GM19025 (cell line): ENCODE measurements around the gene INSL3.
A peak's percentile ranks its signal among the peaks of the same experiment; 100 is the strongest.
"Not testable (repeated sequence)": the region's sequence is repeated elsewhere in the genome, so short reads cannot be mapped to it uniquely, and the experiment has no call there.

Experiments
- ATAC-seq: cut with Tn5 transposase; IDR thresholded peaks from one replicate; pipeline ENCODE4 v1.9.1; 2021; ENCODE audit warnings: mild to moderate bottlenecking, low read depth, moderate library complexity; ENCODE audit not compliant: unreplicated experiment

The INSL3 gene

GRCh38 chr19:17790059-17790780, 31.1 kb downstream of the INSL3 start:
- no peak for ATAC-seq

GRCh38 chr19:17788632-17789031, 32.7 kb downstream of the INSL3 start:
- ATAC-seq, result no peak

DNA sequence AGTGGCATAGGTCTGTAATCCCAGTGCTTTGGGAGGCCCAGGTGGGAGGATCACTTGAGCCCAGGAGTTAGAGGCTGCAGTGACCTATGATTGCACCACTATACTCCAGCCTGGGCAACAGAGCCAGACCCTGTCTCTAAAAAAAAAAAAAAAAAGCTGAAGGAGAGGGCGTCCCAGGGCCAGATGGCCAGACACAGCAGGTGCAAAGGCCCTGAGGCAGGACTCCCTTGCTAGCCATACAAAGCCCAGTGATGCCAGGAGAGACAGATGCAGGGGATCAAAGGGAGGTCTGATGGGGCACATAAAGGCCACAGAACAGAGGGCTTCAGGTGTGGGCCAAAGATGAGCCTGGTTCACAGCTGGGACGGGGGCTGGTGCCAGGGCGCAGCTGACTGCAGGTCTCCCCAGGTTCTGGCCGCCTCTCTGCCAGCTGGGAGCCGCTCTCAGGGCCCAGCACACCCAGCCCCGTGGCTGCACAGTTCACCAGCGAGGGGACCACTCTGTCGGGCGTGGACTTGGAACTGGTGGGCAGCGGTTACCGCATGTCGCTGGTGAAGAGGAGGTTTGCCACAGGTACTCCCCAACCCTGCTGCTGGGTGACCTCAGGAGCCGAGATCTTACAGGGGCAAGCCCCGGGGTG, 33.9 kb downstream of the INSL3 start:
- ATAC-seq, result no peak

DNA sequence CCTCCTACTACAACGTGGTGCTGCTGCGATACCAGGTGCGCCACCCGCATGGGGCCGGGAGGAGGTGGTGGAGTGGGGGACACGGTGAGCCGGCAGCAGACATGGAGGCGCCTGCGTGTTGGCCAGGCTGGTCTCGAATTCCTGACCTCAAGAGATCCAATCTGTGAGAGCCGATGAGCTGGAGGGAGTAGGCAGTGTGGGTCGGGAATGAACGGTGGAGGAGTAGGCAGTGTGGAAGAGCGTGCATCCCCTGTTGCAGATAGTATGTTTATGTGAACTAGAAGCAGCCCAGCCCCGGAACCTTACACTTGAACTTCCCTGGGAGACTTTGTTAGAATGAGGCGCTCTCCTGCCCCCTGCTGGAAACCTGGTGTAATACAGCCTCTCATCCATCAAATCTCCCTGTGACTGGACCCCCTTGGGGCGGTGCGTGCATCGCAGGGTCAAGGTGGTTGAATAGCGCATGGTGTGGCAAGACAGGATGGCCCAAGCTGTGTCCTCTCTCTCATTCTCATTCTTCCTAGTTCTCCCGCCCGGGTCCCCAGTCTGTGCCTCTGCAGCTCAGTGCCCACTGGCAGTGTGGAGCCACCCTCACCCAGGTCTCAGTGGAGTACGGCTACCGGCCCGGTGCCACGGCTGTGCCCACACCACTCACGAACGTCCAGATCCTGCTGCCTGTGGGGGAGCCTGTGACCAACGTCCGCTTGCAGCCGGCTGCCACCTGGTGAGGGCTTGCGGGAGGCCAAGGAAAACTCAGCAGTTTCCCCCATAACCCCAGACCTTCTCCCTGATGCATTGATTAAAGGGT, 36.9 kb downstream of the INSL3 start:
- ATAC-seq, result no peak

DNA sequence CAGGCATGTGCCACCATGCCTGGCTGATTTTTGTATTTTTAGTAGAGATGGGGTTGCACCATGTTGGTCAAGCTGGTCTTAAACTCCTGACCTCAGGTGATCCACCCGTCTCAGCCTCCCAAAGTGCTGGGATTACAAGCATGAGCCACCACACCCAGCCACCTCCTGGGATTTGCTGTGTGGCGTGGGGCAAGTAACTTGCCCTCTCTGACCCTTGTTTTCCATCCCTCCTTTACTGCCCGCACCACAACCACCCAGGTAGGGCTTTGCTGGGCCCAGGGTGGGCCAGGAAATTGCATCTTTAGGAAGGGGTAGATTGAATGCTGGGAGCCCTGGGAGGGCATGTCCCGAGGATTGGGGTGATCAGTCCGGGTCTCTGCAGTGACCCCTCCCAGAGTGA, 37.6 kb downstream of the INSL3 start:
- not testable (repeated sequence) for ATAC-seq

DNA sequence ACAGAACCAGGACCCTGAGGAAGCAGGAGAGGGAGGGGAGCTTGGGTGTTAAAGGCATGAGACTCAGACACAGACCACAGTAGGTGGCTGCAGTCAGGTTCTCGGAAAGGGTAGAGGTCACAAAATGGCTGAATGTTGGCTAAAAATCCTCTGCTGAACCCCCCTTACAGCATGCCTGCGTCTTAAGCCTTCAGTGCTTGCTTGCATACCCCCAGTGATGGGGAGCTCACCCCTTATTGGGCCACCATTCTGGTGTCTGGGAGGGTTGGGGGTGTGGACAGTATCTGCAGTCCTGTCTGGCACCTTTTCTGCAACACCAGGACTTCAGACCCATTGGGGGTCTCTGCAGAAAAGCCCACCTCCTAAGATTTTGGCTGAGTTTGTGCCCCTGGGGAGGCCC, 40.5 kb downstream of the INSL3 start:
- no peak for ATAC-seq

DNA sequence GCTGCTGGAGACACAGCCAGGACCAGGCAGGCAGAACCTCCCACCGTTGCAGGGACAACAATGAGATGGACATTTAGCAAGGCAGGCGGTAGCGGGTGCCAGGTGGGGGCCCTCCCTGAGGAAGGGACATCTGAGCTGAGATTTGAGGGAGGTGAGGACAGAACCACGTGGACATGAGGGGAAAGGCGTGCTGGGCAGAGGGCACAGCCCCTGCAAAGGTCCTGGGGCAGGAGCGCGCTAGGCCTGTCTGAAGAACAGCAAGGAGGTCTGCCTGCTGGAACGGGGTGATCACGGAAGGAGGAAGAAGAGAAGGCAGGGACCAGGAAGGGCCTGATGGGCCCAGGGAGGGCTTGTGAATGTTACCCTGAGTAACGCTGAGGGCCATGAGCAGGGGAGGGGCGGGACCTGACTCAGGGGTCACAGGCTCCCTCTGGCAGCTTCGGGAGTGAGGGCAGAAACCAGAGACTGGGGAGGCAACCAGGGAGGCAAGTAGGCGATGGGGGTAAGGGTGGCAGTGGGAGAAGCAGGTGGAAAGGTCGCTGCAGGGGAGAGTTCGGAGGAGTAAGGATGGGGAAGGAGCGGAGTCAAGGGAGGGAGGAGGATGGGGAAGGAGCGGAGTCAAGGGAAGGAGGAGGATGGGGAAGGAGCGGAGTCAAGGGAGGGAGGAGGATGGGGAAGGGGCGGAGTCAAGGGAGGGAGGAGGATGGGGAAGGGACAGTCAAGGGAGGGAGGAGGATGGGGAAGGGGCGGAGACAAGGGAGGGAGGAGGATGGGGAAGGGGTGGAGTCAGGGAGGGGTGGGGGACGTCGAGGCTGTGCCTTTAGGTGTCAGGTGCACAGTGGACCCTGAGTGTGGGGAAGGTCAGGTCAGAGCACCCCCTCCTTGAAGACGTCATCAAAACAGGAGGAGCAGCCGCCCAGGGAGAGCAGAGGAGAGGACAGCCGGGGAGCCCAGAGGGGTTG, 42.1 kb downstream of the INSL3 start:
- ATAC-seq, result no peak

DNA sequence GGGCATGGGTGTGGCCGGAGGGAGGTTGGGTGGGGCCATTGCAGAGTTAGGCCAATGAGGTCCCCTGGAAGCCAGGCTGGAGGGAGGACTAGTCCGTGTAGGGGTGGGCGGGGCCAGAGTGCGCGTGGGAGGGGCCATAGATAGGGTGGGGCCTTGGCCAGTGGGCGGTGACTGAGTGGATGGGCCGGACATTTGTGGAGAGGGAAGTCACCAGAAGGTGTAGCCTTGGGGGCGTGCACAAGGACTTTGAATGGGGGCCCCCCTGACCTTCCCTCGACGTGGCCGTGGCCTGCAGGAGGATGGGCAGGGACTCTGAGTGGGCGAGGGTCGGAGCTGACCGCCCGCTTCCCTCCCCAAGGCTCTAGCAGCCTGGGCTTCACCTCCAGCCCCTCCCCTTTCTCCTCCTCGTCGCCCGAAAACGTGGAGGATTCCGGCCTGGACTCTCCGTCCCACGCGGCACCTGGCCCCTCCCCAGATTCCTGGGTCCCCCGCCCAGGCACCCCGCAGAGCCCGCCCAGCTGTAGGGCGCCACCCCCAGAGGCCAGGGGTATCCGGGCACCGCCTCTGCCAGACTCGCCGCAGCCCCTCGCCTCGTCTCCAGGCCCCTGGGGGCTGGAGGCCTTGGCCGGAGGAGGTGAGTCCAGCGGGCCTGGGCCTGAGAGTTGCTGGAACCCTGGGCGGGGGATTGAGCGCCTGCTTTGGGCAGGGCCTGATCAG, 42.9 kb downstream of the INSL3 start:
- ATAC-seq, result no peak

GRCh38 chr19:17777840-17778239, 43.5 kb downstream of the INSL3 start:
- not testable (repeated sequence) for ATAC-seq

- ATAC-seq, result peak; percentile 76
Observed at GRCh38 chr19:17775991-17776803, 45.1 kb downstream of the INSL3 start.

DNA sequence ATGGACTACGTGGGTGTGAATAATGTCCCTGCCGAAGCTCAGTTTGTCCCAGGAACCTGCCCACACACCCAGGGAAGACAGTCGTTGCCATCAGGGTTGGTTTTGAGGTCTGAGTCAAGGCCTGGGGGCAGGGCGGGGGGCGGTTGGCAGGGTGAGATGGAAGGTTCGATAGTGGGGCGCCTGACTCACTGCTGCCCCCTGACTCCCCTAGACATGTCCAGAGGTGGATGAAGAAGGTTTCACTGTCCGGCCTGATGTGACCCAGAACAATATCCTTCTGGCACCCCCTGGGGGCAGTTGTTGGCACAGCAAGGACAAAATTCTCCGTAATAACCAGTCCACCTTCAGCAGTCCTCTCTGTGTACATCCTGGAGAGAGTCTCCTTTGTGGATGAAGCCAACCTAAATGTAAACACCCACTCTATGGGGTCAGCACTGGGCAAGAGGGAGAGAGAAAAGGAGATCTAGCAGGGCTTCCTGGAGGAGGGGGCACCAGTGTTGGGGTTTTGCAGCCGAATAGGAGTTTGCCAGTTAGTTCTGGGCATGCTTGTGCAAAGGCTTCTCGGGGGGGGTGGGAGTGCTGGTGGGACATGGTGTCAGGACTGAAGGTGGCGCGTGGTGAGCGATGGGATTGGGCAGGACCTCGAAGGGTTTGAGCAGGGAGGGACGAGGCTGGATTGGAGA, 45.9 kb downstream of the INSL3 start:
- ATAC-seq, result no peak

- ATAC-seq, result no peak
Observed at GRCh38 chr19:17772172-17772571, 49.1 kb downstream of the INSL3 start.

- no peak for ATAC-seq
Observed at GRCh38 chr19:17770613-17771012, 50.7 kb downstream of the INSL3 start.

DNA sequence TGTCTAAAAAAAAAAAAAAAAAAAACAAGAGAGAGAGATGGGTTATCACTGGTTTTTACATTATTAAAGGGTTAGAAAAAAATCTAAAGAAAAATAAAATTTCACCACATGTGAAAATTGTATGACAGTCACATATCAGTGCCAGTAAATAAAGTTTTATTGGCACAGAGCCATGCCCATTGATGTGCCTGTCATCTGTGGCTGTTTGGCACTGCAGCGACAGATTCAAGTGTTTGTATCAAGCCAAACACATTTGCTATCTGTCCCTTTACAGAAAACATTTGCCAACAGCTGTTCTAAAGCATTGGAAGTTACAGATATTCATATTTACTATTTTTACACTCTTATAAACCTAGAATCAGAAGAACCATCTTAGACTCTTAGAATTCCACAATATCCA, 53.8 kb downstream of the INSL3 start:
- no peak for ATAC-seq

- ATAC-seq, result no peak
Observed at GRCh38 chr19:17766543-17767131, 54.7 kb downstream of the INSL3 start.
